Neutrophil (primary cell): ENCODE data around the gene TPGS2.
"Not testable (repeated sequence)": the region's sequence is repeated elsewhere in the genome, so short reads cannot be mapped to it uniquely, and the experiment has no call there.

Experiments used
- H3K27ac ChIP-seq: fragments of 200-600 bp; sonication (generic); 2 replicates; pipeline ENCODE4 v1.5.1; 2016; ENCODE audit warnings: mild to moderate bottlenecking, moderate library complexity
- H3K27me3 ChIP-seq: fragments of 200-600 bp; sonication (generic); 2 replicates; pipeline ENCODE4 v1.6.0; 2016; ENCODE audit warnings: mild to moderate bottlenecking
- H3K36me3 ChIP-seq: fragments of 200-600 bp; sonication (generic); 2 replicates; pipeline ENCODE4 v1.5.1; 2017
- H3K4me1 ChIP-seq, 2 experiments: fragments of 200-600 bp in 1 of 2; sonication (generic) in 1 of 2; 1 replicate in 1 of 2; 2 replicates in 1 of 2; pipeline versions ENCODE4 v1.5.1 to v1.6.1; 2013 to 2016; ENCODE audit warnings: low read depth in 1 of 2, low read length in 1 of 2, mild to moderate bottlenecking in 1 of 2, moderate library complexity in 1 of 2; ENCODE audit not compliant: control insufficient read depth in 1 of 2, insufficient read depth in 1 of 2
- H3K4me3 ChIP-seq, 2 experiments: fragments of 200-600 bp in 1 of 2; sonication (generic) in 1 of 2; 1 replicate in 1 of 2; 2 replicates in 1 of 2; pipeline ENCODE4 v1.5.1; 2013 to 2016; ENCODE audit warnings: low read depth in 1 of 2, low read length in 1 of 2, mild to moderate bottlenecking in 1 of 2, moderate library complexity in 1 of 2
- H3K9me3 ChIP-seq: fragments of 200-600 bp; sonication (generic); 2 replicates; pipeline ENCODE4 v1.5.1; 2016
- TF ChIP-seq, protein P1 (sequence below): fragments of 200-600 bp; sonication (generic); IDR thresholded peaks from 2 replicates; pipeline ENCODE4 v1.5.1; 2016; ENCODE audit warnings: antibody characterized with exemption

TPGS2 gene

GRCh38 chr18:36769172-36769571, 59.6 kb downstream of the TPGS2 start:
- Histone ChIP-seq H3K4me1 (no peaks in the 10 kb centered on the region), H3K27me3 (no peaks in the 10 kb centered on the region), H3K9me3 (no peaks in the 10 kb centered on the region), H3K27ac (no peak overlapping the region), H3K36me3 (no peaks in the 10 kb centered on the region), H3K4me3 (no peak overlapping the region)
- TF ChIP-seq, protein P1, sequence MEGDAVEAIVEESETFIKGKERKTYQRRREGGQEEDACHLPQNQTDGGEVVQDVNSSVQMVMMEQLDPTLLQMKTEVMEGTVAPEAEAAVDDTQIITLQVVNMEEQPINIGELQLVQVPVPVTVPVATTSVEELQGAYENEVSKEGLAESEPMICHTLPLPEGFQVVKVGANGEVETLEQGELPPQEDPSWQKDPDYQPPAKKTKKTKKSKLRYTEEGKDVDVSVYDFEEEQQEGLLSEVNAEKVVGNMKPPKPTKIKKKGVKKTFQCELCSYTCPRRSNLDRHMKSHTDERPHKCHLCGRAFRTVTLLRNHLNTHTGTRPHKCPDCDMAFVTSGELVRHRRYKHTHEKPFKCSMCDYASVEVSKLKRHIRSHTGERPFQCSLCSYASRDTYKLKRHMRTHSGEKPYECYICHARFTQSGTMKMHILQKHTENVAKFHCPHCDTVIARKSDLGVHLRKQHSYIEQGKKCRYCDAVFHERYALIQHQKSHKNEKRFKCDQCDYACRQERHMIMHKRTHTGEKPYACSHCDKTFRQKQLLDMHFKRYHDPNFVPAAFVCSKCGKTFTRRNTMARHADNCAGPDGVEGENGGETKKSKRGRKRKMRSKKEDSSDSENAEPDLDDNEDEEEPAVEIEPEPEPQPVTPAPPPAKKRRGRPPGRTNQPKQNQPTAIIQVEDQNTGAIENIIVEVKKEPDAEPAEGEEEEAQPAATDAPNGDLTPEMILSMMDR: no peak

DNA sequence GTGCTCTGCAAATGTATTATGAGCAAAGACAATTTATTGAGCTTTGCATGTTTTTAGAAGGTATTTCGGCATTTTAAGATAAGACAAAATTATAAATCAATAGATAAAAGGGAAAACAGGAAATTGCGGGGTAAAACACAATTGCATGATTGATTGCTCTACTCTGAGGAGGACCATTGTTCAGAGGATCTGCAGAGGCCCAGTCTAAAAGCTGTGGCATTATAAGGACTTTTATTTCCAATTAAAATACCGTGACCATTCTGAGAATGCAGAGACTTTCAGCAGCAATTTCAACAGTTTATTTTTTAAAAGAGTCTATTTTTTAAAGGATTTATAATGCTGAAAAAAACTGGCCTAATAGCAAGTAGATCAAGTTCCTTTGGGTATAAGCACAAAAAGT, 62.0 kb downstream of the TPGS2 start:
- Histone ChIP-seq H3K27ac (no peak overlapping the region), H3K9me3 (no peaks in the 10 kb centered on the region), H3K4me3 (no peak overlapping the region), H3K27me3 (no peaks in the 10 kb centered on the region), H3K36me3 (no peaks in the 10 kb centered on the region), H3K4me1 (no peaks in the 10 kb centered on the region)
- TF ChIP-seq, protein P1: no peak

GRCh38 chr18:36762965-36763364, 65.8 kb downstream of the TPGS2 start:
- H3K9me3 ChIP-seq, H3K36me3 ChIP-seq: not testable (repeated sequence)

DNA sequence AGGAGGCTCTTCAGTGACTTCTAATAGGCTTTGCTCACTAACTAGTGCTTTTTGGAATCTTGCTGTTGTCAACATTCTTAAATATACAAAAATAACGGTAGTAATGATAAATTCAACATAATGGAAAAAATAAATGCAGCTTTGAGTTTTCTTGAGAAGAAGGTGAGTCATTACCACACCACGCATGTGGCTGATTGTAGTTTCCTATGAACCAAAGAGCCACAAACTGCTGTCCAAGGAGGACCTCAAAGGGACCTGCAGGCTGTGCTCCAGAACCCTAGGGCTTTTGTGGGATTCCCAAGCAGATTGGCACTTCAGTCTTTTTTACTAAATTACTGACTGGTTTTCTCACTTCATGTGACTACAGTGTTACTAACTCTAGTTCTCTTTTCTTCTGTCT, 66.7 kb downstream of the TPGS2 start:
- H3K27me3 ChIP-seq: no peaks in the 10 kb centered on the region
- no peaks in the 10 kb centered on the region for H3K9me3 ChIP-seq
- H3K4me3 ChIP-seq: no peak overlapping the region
- no peaks in the 10 kb centered on the region for H3K36me3 ChIP-seq
- TF ChIP-seq, protein P1: no peak
- no peak overlapping the region for H3K27ac ChIP-seq
- H3K4me1 ChIP-seq: no peaks in the 10 kb centered on the region

More at GRCh38 chr18:36762965-36763364, 65.8 kb downstream of the TPGS2 start:
- H3K4me1 ChIP-seq, H3K27ac ChIP-seq, H3K27me3 ChIP-seq, H3K4me3 ChIP-seq: not testable (repeated sequence)

DNA sequence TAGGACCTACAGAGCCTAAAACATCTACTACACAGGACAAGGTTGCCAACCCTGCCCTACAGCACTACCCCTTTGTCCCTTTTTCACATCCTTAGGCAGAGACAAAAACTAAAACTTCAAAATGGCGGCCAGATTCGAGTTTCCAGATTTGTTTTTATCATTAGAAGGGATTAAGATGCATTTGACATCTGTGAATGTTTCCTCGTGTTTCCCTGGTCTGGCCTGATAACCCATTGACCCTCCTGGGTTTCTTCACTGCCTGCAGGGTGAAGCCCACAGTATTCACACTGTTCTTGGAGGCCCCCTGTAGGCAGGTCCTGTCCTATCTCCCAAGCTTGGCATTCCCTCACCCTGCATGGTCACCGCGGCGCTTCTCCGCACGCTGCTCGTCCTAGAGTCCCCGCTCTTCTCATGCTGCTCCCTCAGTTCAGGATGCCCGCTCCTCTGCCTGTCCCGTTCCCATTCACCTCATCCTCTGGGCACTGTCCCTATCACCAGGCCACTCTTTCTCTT, 67.6 kb downstream of the TPGS2 start:
- Histone ChIP-seq H3K4me1 (no peaks in the 10 kb centered on the region), H3K27ac (no peak overlapping the region), H3K27me3 (no peaks in the 10 kb centered on the region), H3K4me3 (no peak overlapping the region), H3K36me3 (no peaks in the 10 kb centered on the region), H3K9me3 (no peaks in the 10 kb centered on the region)
- TF ChIP-seq, protein P1: no peak

- H3K36me3 ChIP-seq: no peaks in the 10 kb centered on the region
- TF ChIP-seq, protein P1: no peak
These were observed 68.2 kb downstream of the TPGS2 start for GRCh38 chr18:36760598-36760997.

More at GRCh38 chr18:36760598-36760997, 68.2 kb downstream of the TPGS2 start:
- no peaks in the 10 kb centered on the region for H3K9me3 ChIP-seq
- H3K4me1 ChIP-seq: no peaks in the 10 kb centered on the region
- H3K27ac ChIP-seq: no peak overlapping the region
- no peaks in the 10 kb centered on the region for H3K27me3 ChIP-seq
- H3K4me3 ChIP-seq: no peak overlapping the region
